Transverse colon (tissue), 4 donors: ENCODE data around the gene TFEB. TPM values are rescaled to one million over a fixed set of nuclear protein-coding genes. Genes with fewer than 3 reads are reported as not detected.

Experiments used
- DNase-seq: peaks from one replicate; pipeline ENCODE4 v3.0.0-alpha.2; 2019
- H3K27ac ChIP-seq, 4 donors: fragments of 200-600 bp; sonication (generic); 2 replicates each; pipeline ENCODE4 v1.5.1; 2016 to 2018; ENCODE audit warnings: inconsistent platforms in 4 of 4
- H3K27me3 ChIP-seq: fragments of 200-600 bp; sonication (generic); 2 replicates; pipeline ENCODE4 v1.5.1; 2017; ENCODE audit warnings: inconsistent platforms
- H3K36me3 ChIP-seq, 4 donors: fragments of 200-600 bp; sonication (generic); 2 replicates each; pipeline ENCODE4 v1.5.1; 2017 to 2019; ENCODE audit warnings: inconsistent platforms in 4 of 4
- H3K4me1 ChIP-seq, 4 donors: fragments of 200-600 bp; sonication (generic); 2 replicates each; pipeline ENCODE4 v1.5.1; 2017 to 2020; ENCODE audit warnings: inconsistent platforms in 4 of 4
- H3K4me3 ChIP-seq, 4 donors: fragments of 200-600 bp; sonication (generic); 1 replicate in 1 of 4; 2 replicates in 3 of 4; pipeline versions ENCODE4 v1.5.1 to v1.6.1; 2017 to 2019; ENCODE audit warnings: inconsistent platforms in 4 of 4
- H3K9me3 ChIP-seq, 2 donors: fragments of 200-600 bp; sonication (generic); 2 replicates each; pipeline ENCODE4 v1.5.1; 2017 to 2019; ENCODE audit warnings: inconsistent platforms in 2 of 2
- CTCF ChIP-seq, 5 experiments: fragments of 200-600 bp in 3 of 5; fragments of 450-650 bp in 2 of 5; sonication (generic) in 3 of 5; IDR thresholded peaks; 1 replicate in 2 of 5; 2 replicates in 3 of 5; pipeline ENCODE4 v1.5.1; 2016 to 2017; ENCODE audit warnings: antibody characterized with exemption in 5 of 5, inconsistent platforms in 3 of 5, mild to moderate bottlenecking in 2 of 5, moderate library complexity in 1 of 5
- EP300 ChIP-seq: sonication (generic); formaldehyde crosslinking; IDR thresholded peaks from one replicate; pipeline ENCODE4 v1.6.1; 2017; ENCODE audit warnings: antibody characterized with exemption, low read depth
- POLR2A ChIP-seq: fragments of 450-650 bp; IDR thresholded peaks from one replicate; pipeline ENCODE4 v1.6.1; 2016; ENCODE audit warnings: antibody characterized with exemption, mild to moderate bottlenecking, moderate library complexity
- POLR2AphosphoS5 ChIP-seq, 3 donors: sonication (generic); formaldehyde crosslinking; IDR thresholded peaks; one replicate each; pipeline ENCODE4 v1.6.1; 2016; ENCODE audit warnings: antibody characterized with exemption in 3 of 3
- WGBS, 2 donors: methylation state at CpG; one replicate each; pipeline ENCODE4 v1.1.5; 2018; ENCODE audit warnings: low coverage in 1 of 2; 5-methylcytosine and 5-hydroxymethylcytosine counted together
- in situ Hi-C, 4 donors: fragments of 200-750 bp; cut with MboI; loops; one replicate each; pipeline versions ENCODE4 v1.15.0 to v1.15.1; 2017; ENCODE audit warnings: low sequenced_read_pairs in 3 of 4, low pct_ligation_motif_present in 1 of 4, low pct_unique_long_range_greater_than_20kb in 1 of 4
- intact Hi-C: fragments of 100-400 bp; cut with DNase I; formaldehyde crosslinking; loops from one replicate; pipeline ENCODE4 v1.15.1; 2023; ENCODE audit warnings: low total_unique reads
- total RNA-seq, 4 donors: library from RNA; depleted of rRNA; stranded (reverse); fragments of >200 nt; gene quantifications; one replicate each; pipeline ENCODE4 v1.1.0, GENCODE V29; 2016

The TFEB gene
- total RNA-seq, 4 donors from 2014 or later, result 30.4 to 47.1 (median 38.1) TPM

GRCh38 chr6:41684311-41685180 lies 50.9 kb downstream of the TFEB start:
- Histone ChIP-seq H3K27ac (no peak overlapping the region), H3K9me3 (no peaks in the 10 kb centered on the region), H3K27me3 (no peaks in the 10 kb centered on the region), H3K36me3 (no peaks in the 10 kb centered on the region), H3K4me1 (peaks cover 5 to 25% (median 20%) of the 10 kb centered on the region in 4 donors), H3K4me3 (no peak overlapping the region)
- 85% methylated on average over 25 of the region's 25 CpGs; no CpG with 5 or more reads in 1 of the 2 donors for WGBS, 2 donors
- TF ChIP-seq POLR2AphosphoS5 (IDR thresholded peaks at IDR 0.05) (no peak), POLR2A (no peak), CTCF (IDR thresholded peaks at IDR 0.05) (no peak), EP300 (no peak)
- intact Hi-C loops, result loop anchor here (2.0 to 10.0 kb wide), 2 partner anchors 220 to 316 kb away; no protein-coding TSS in a partner anchor
- DNase-seq, result no peak
- in situ Hi-C loops, result loop anchor here in 3 of 4 donors (5.0 to 25.0 kb wide), 5 partner anchors 80 to 322 kb away; no protein-coding TSS in a partner anchor

GRCh38 chr6:41683523-41684310 lies 51.7 kb downstream of the TFEB start:
- in situ Hi-C loops, result loop anchor here in 3 of 4 donors (10.0 to 25.0 kb wide), 4 partner anchors 79 to 321 kb away; no protein-coding TSS in a partner anchor
- H3K27ac ChIP-seq, result peak overlapping the region in 3 of 4 donors; percentile 61 to 68 (median 67)
- TF ChIP-seq POLR2AphosphoS5 (IDR thresholded peaks at IDR 0.05), result peak in 1 of 3 donors; percentile 33
- no peak for TF ChIP-seq EP300
- TF ChIP-seq CTCF (IDR thresholded peaks at IDR 0.05), result peak; percentile 88 to 91 (median 90)
- no peak for TF ChIP-seq POLR2A
- WGBS, 2 donors, result 8% methylated on average over 22 of the region's 38 CpGs; no CpG with 5 or more reads in 1 of the 2 donors
- intact Hi-C loops, result loop anchor here (1.0 to 10.0 kb wide), 3 partner anchors 80 to 315 kb away; no protein-coding TSS in a partner anchor
- peaks cover 5 to 25% (median 20%) of the 10 kb centered on the region in 4 donors for H3K4me1 ChIP-seq
- peak; percentile 82 for DNase-seq
- H3K27me3 ChIP-seq, result no peaks in the 10 kb centered on the region
- H3K9me3 ChIP-seq, result no peaks in the 10 kb centered on the region
- H3K36me3 ChIP-seq, result no peaks in the 10 kb centered on the region
- H3K4me3 ChIP-seq, result peak overlapping the region; percentile 23 to 43 (median 34)

- Histone ChIP-seq H3K27ac (peak overlapping the region in 3 of 4 donors; percentile 61 to 68 (median 67)), H3K27me3 (no peaks in the 10 kb centered on the region), H3K4me3 (peak overlapping the region; percentile 23 to 43 (median 34)), H3K36me3 (no peaks in the 10 kb centered on the region), H3K4me1 (peaks cover 5 to 25% (median 20%) of the 10 kb centered on the region in 4 donors), H3K9me3 (no peaks in the 10 kb centered on the region)
- 13% methylated on average over 14 of the region's 18 CpGs; no CpG with 5 or more reads in 1 of the 2 donors for WGBS, 2 donors
- intact Hi-C loops (loop anchor here (1.0 to 10.0 kb wide), 2 partner anchors 80 to 218 kb away; no protein-coding TSS in a partner anchor), in situ Hi-C loops (loop anchor here in 3 of 4 donors (10.0 to 25.0 kb wide), 4 partner anchors 78 to 321 kb away; no protein-coding TSS in a partner anchor)
- no peak for DNase-seq
- TF ChIP-seq EP300 (no peak), CTCF (IDR thresholded peaks at IDR 0.05) (no peak), POLR2A (no peak), POLR2AphosphoS5 (IDR thresholded peaks at IDR 0.05) (no peak)
These were observed 52.2 kb downstream of the TFEB start for GRCh38 chr6:41683273-41683522.
